Measurements from ENCODE around the gene HBS1L.

GRCh38 chr6:135084001-135084915 is 29.6 kb upstream of the HBS1L start:
- TF ChIP-seq GABPA (IDR thresholded peaks at IDR 0.05; ENCODE audit: low read depth), result no peak
- no peak for TF ChIP-seq CTCF (IDR thresholded peaks at IDR 0.05; ENCODE audit: insufficient read depth, low read length)
- no peak for TF ChIP-seq REST (IDR thresholded peaks at IDR 0.05; ENCODE audit: insufficient replicate concordance, low read depth)
- no peak for TF ChIP-seq POLR2AphosphoS5 (IDR thresholded peaks at IDR 0.05; ENCODE audit: low read depth)

All from HL-60 (cell line).